WI38 (cell line): ENCODE data around the gene EGF.

Experiments
- H3K4me3 ChIP-seq: 2 replicates; pipeline ENCODE4 v1.5.1; 2011; ENCODE audit warnings: low read depth, mild to moderate bottlenecking, control low read depth, low read length
- CTCF ChIP-seq: IDR thresholded peaks from 2 replicates; pipeline ENCODE4 v1.5.1; 2012; ENCODE audit warnings: low read depth, mild to moderate bottlenecking, control low read depth, low read length

The EGF gene

DNA sequence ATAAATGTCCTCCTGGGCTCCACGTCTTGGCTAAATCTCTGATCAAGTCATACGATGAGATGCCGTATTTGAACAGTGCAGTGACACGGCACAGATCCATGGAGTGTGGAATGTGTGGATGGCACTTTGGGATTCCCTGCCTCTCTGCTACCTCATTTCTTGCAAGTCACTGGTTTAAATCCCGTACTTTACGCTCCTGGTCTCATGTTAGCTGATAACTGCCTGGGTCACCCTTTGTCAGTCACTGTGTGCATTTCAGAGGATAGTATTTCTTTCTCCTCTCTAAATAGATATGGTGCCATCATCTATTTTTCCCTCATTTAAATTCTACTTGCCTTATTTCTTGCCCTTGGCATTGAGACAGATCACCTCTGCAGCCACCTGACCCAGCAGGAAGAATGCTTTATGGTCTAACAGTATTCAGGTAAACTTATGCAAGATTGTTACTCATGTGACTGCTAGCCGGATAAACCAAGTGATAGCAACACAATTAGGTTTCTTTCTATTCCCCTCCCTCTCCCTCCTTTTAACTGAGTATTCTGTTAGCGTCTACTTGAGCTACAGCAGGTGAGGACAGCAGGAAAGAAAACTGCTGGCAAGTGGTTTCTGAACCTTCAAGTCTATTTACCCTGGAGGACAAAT, 2.8 kb downstream of the EGF start:
- no peak for TF ChIP-seq CTCF
- H3K4me3 ChIP-seq, result no peak overlapping the region

DNA sequence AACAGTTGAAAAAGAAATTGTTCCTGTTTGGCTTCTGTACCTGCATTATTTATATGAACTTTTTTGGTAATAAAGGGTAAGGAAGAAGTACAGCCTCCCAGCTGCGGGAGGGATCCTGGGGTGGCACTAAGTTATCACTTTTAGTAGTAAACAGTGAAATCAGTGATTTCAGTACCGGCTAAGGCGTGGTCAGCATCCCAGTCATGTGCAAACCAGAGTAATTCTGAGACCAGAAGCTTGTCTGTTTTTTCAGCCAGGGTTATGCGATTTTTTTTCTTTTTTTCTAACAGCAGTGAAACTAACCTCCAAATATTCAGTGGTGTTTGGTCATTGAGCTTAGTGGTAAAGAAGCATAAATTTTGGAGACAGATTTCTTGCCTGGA, 3.3 kb downstream of the EGF start:
- no peak for TF ChIP-seq CTCF
- no peak overlapping the region for H3K4me3 ChIP-seq

GRCh38 chr4:109921384-109921808, 8.7 kb downstream of the EGF start:
- H3K4me3 ChIP-seq, result no peak overlapping the region
- no peak for TF ChIP-seq CTCF

GRCh38 chr4:109925396-109925795, 12.7 kb downstream of the EGF start:
- no peak for TF ChIP-seq CTCF
- no peak overlapping the region for H3K4me3 ChIP-seq

GRCh38 chr4:109928327-109929045, 15.8 kb downstream of the EGF start:
- H3K4me3 ChIP-seq, result no peak overlapping the region
- no peak for TF ChIP-seq CTCF

GRCh38 chr4:109930464-109930863, 17.8 kb downstream of the EGF start:
- H3K4me3 ChIP-seq, result no peak overlapping the region
- TF ChIP-seq CTCF, result no peak

DNA sequence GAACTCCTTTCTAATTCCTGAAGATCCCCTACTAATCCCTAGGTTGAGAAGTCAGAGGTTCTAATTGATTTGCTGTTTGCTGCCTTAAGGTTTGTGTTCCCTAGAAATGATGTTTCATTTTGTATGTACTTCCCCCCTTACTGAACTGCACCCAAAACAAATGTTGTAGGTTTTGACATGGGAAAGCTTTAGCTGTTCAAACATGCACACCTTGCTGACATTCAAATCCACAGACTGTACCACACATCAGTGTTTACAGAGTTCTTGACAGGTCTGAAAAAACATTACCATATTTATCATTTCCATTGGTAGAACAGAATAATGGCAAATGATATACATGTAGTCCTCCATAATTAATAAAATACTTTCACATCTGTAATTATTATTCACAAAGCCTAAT, 18.2 kb downstream of the EGF start:
- H3K4me3 ChIP-seq, result no peak overlapping the region
- no peak for TF ChIP-seq CTCF
